Spleen (tissue), 11 donors: ENCODE results near the gene MYO5B. TPM values are rescaled to one million over a fixed set of nuclear protein-coding genes. Genes with fewer than 3 reads are reported as not detected.

ENCODE experiments used
- DNase-seq: peaks from one replicate; pipeline ENCODE4 v3.0.0-alpha.2; 2020
- H3K27ac ChIP-seq, 8 donors: fragments of 200-600 bp; sonication (generic) in 7 of 8; 1 replicate in 4 of 8; 2 replicates in 4 of 8; pipeline versions ENCODE4 v1.5.0 to v1.8.0; 2016 to 2021; ENCODE audit warnings: inconsistent platforms in 4 of 8, mild to moderate bottlenecking in 4 of 8, moderate library complexity in 1 of 8
- H3K27me3 ChIP-seq, 7 donors: fragments of 200-600 bp; sonication (generic) in 6 of 7; replicated peaks in 1 of 7; 1 replicate in 4 of 7; 2 replicates in 3 of 7; pipeline versions ENCODE4 v1.5.0 to v1.8.0; 2016 to 2021; ENCODE audit warnings: inconsistent platforms in 3 of 7, mild to moderate bottlenecking in 1 of 7
- H3K36me3 ChIP-seq, 6 donors: fragments of 200-600 bp; sonication (generic) in 5 of 6; 1 replicate in 4 of 6; 2 replicates in 2 of 6; pipeline versions ENCODE4 v1.5.0 to v1.8.0; 2016 to 2021; ENCODE audit warnings: inconsistent platforms in 2 of 6
- H3K4me1 ChIP-seq, 6 donors: fragments of 200-600 bp; sonication (generic) in 5 of 6; 1 replicate in 3 of 6; 2 replicates in 3 of 6; pipeline versions ENCODE4 v1.5.0 to v1.8.0; 2016 to 2021; ENCODE audit warnings: inconsistent platforms in 3 of 6
- H3K4me3 ChIP-seq, 8 donors: fragments of 200-600 bp; sonication (generic) in 7 of 8; 1 replicate in 4 of 8; 2 replicates in 4 of 8; pipeline versions ENCODE4 v1.5.0 to v1.8.0; 2016 to 2021; ENCODE audit warnings: inconsistent platforms in 4 of 8, mild to moderate bottlenecking in 4 of 8, moderate library complexity in 2 of 8
- H3K9me3 ChIP-seq, 8 donors: fragments of 200-600 bp; sonication (generic) in 7 of 8; 1 replicate in 4 of 8; 2 replicates in 4 of 8; pipeline versions ENCODE4 v1.5.0 to v1.8.0; 2016 to 2021; ENCODE audit warnings: inconsistent platforms in 4 of 8
- POLR2A ChIP-seq, 3 donors: fragments of 450-650 bp; IDR thresholded peaks; one replicate each; pipeline ENCODE4 v1.5.1; 2017; ENCODE audit warnings: antibody characterized with exemption in 3 of 3, mild to moderate bottlenecking in 1 of 3
- POLR2AphosphoS5 ChIP-seq, 3 donors: sonication (generic); formaldehyde crosslinking; IDR thresholded peaks; one replicate each; pipeline ENCODE4 v1.5.1; 2017; ENCODE audit warnings: antibody characterized with exemption in 3 of 3
- WGBS, 5 donors: extraction: QIAGEN DNeasy Blood & Tissue Kit in 3 of 5; methylation state at CpG; one replicate each; pipeline versions ENCODE4 v1.1.5 to v1.1.7; 2013 to 2018; 5-methylcytosine and 5-hydroxymethylcytosine counted together
- intact Hi-C: fragments of 100-400 bp; cut with DNase I; formaldehyde crosslinking; loops from one replicate; pipeline ENCODE4 v1.15.0; 2023; ENCODE audit warnings: low total_unique reads
- polyA plus RNA-seq, 3 donors: library from polyadenylated mRNA; stranded (reverse); fragments of 200-250 nt; gene quantifications; one replicate each; pipeline ENCODE4 v1.2.1, GENCODE V29; 2013
- total RNA-seq, 7 donors: library from RNA; depleted of rRNA in 3 of 7; stranded (reverse); fragments of >200 nt in 3 of 7; fragmentation: NEBNext Ultra II Directional in 4 of 7; extraction: Animal tissue kit (Norgen Biotek cat#: 25700) in 4 of 7; gene quantifications; one replicate each; pipeline versions ENCODE4 v1.1.0 to v1.2.1, GENCODE V29; 2016 to 2021
- TF ChIP-seq, protein P1 (sequence below), 11 experiments: fragments of 200-600 bp in 7 of 11; fragments of 450-650 bp in 4 of 11; sonication (generic) in 4 of 11; IDR thresholded peaks in 8 of 11; conservative IDR thresholded peaks in 3 of 11; 1 replicate in 7 of 11; 2 replicates in 4 of 11; pipeline versions ENCODE4 v1.4.0 to v1.8.0; 2016 to 2021; ENCODE audit warnings: antibody characterized with exemption in 11 of 11, inconsistent platforms in 4 of 11, mild to moderate bottlenecking in 1 of 11
- donor health status: healthy with polysubstance abuse.
- donor health status: DM: no; HTN: no; CAD: no; lungs with moderate emphysema.
- donor health status: DM: no; HTN: no; CAD: no.
- donor health status: Bipolar disorder and iron deficiency.
- donor health status: healthy.
- donor health status: DM: no; HTN: no; CAD: no.
- donor health status: DM: yes; HTN: yes; CAD: no.

MYO5B gene
- total and polyA plus RNA-seq, 10 donors = 0.74 to 6.0 (median 2.4) TPM

DNA sequence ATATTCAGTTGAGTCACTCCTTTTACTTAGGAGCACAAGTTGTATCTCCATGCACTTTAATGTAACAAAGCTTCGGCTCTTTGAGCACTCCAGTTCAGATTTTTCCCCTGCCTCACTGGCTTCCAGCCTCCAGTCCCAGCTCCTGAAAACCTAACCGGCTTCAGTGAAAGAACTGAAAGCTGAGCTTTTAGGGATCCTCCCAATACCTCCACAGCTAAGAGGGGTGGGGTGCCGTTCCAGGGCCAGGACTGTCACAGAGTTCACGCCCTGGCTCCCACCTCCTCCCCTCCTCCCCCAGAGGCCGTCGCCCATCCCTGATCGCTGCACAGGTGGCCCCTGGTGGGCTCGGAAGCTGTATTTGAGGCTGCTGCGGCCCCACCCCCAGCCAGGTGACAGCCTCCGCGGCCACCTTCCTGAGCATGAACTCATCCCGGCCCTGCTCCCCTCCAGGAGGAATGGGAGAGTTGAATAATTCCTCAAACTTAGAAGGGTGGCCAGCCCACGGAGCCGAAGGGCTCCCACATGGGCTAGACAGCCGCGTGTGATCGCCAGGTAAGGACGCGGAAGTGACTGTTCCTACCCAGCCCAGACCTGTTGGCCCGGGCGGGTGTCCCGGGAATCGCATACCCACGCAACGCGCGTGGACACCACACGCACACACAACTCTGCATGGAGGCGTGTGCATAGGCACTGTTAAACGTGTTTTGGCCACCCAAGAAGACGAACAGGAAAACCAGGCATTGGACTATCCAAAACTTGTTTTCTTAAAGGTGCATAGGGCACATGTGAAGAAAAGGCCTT, 1.8 kb downstream of the MYO5B start:
- intact Hi-C loops = no loop called here

DNA sequence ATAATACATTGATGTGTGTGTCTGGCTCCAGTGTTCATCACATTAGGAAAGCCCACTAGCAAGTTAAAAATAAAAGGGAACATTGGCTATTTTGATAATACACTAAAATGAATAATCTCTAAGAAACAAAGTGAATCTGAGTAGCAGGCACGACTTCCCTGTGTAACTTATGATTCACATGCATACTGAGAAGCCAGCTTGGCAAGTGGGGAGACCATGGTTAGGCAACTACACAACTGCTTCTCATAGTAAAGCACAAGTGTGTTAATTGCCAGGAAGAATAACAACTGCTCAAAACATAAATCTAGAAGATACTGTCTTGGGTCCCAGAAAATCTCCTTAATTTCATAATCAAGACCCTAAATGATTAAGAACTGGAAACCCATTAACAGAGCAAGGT, 4.0 kb downstream of the MYO5B start:
- 45 to 62% (median 56%) methylated on average over 1 of the region's 1 CpG for WGBS, 5 donors
- no peak overlapping the region for H3K4me3 ChIP-seq
- DNase-seq = no peak
- H3K9me3 ChIP-seq = no peaks in the 10 kb centered on the region
- TF ChIP-seq, protein P1, sequence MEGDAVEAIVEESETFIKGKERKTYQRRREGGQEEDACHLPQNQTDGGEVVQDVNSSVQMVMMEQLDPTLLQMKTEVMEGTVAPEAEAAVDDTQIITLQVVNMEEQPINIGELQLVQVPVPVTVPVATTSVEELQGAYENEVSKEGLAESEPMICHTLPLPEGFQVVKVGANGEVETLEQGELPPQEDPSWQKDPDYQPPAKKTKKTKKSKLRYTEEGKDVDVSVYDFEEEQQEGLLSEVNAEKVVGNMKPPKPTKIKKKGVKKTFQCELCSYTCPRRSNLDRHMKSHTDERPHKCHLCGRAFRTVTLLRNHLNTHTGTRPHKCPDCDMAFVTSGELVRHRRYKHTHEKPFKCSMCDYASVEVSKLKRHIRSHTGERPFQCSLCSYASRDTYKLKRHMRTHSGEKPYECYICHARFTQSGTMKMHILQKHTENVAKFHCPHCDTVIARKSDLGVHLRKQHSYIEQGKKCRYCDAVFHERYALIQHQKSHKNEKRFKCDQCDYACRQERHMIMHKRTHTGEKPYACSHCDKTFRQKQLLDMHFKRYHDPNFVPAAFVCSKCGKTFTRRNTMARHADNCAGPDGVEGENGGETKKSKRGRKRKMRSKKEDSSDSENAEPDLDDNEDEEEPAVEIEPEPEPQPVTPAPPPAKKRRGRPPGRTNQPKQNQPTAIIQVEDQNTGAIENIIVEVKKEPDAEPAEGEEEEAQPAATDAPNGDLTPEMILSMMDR (IDR thresholded peaks at IDR 0.05 in 8 of 11, conservative IDR thresholded peaks at IDR 0.05 in 3 of 11) = no peak
- no peak for TF ChIP-seq POLR2AphosphoS5 (IDR thresholded peaks at IDR 0.05)
- TF ChIP-seq POLR2A (IDR thresholded peaks at IDR 0.05) = no peak
- intact Hi-C loops = no loop called here
- H3K4me1 ChIP-seq = peaks cover 0 to 27% (median 22%) of the 10 kb centered on the region in 6 donors
- H3K27me3 ChIP-seq = peaks cover 0 to 77% (median 31%) of the 10 kb centered on the region in 7 donors
- H3K27ac ChIP-seq = no peak overlapping the region
- H3K36me3 ChIP-seq = no peaks in the 10 kb centered on the region

More for the DNA sequence above, 1.8 kb downstream of the MYO5B start:
- H3K27me3 ChIP-seq = peaks cover 0 to 92% (median 46%) of the 10 kb centered on the region in 7 donors
- TF ChIP-seq, protein P1 (IDR thresholded peaks at IDR 0.05 in 8 of 11, conservative IDR thresholded peaks at IDR 0.05 in 3 of 11) = no peak
- TF ChIP-seq POLR2A (IDR thresholded peaks at IDR 0.05) = no peak
- no peak for TF ChIP-seq POLR2AphosphoS5 (IDR thresholded peaks at IDR 0.05)
- no peaks in the 10 kb centered on the region for H3K9me3 ChIP-seq
- no peaks in the 10 kb centered on the region for H3K36me3 ChIP-seq
- DNase-seq = no peak
- WGBS, 5 donors = 14 to 18% (median 15%) methylated on average over 27 to 31 of the region's 31 CpGs
- peaks cover 0 to 27% (median 22%) of the 10 kb centered on the region in 6 donors for H3K4me1 ChIP-seq
- peak overlapping the region in 3 of 8 donors; percentile 52 to 82 (median 59) for H3K4me3 ChIP-seq
- H3K27ac ChIP-seq = no peak overlapping the region

DNA sequence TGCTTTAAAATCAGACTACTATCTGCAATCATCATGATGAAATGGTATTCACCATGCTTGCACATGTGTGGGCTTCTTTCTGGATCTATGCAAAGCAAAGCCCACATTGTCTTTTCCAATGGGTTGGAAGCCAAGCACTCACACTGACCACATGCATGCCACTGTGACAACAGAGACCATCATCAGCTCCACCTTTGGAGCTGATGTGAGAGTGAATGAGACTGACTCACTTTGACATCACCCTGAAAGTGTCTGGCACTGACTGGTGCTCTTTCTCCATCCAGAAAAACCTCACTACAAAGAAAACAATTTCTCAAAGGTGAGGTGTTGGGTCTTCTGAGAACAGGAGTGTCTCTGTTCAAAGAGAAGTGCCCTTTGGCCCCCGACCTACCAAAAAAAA, 4.7 kb downstream of the MYO5B start:
- peaks cover 0 to 23% (median 18%) of the 10 kb centered on the region in 6 donors for H3K4me1 ChIP-seq
- no peaks in the 10 kb centered on the region for H3K36me3 ChIP-seq
- 56 to 73% (median 66%) methylated on average over 1 of the region's 1 CpG for whole genome bisulfite sequencing, 5 donors

DNA sequence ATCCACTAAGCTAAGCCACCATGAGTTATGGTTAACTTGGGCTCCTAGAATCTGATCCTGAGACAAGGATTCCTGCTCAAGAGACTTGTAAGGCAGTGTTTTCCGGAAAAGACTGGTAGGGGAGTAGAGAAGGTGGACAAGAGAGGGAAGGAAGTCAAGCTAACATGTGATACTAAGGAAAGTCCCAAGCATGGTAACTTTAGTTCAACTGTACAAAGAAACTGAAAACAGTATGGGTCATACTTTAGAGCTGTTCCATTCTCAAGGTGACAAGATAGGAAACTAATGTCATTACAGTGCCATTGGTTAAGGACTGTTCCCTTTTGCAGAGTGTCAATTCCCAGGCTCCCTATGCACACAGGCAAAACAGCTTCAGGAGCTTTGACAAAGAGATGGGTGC, 5.8 kb downstream of the MYO5B start:
- TF ChIP-seq, protein P1 (IDR thresholded peaks at IDR 0.05 in 8 of 11, conservative IDR thresholded peaks at IDR 0.05 in 3 of 11) = no peak
- intact Hi-C loops = no loop called here
- Histone ChIP-seq H3K4me1 (peaks cover 0 to 13% (median 9%) of the 10 kb centered on the region in 6 donors), H3K27ac (peak overlapping the region in 1 of 8 donors; percentile 56), H3K4me3 (no peak overlapping the region), H3K36me3 (no peaks in the 10 kb centered on the region), H3K27me3 (peaks cover 0 to 74% (median 17%) of the 10 kb centered on the region in 7 donors), H3K9me3 (no peaks in the 10 kb centered on the region)
- WGBS, 5 donors = 44 to 83% (median 59%) methylated on average over 1 of the region's 1 CpG
- no peak for DNase-seq

More for the DNA sequence above, 4.7 kb downstream of the MYO5B start:
- intact Hi-C loops = no loop called here
- H3K9me3 ChIP-seq = no peaks in the 10 kb centered on the region
- H3K27ac ChIP-seq = no peak overlapping the region
- no peak overlapping the region for H3K4me3 ChIP-seq
- TF ChIP-seq, protein P1 (IDR thresholded peaks at IDR 0.05 in 8 of 11, conservative IDR thresholded peaks at IDR 0.05 in 3 of 11) = no peak
- TF ChIP-seq POLR2AphosphoS5 (IDR thresholded peaks at IDR 0.05) = no peak
- no peak for TF ChIP-seq POLR2A (IDR thresholded peaks at IDR 0.05)
- H3K27me3 ChIP-seq = peaks cover 0 to 76% (median 25%) of the 10 kb centered on the region in 7 donors
- DNase-seq = no peak
